Stimulated activated CD4-positive, alpha-beta T cell treated with anti-CD3 and anti-CD28 coated beads, TNF-alpha, amount 100 ng/mL, for 24 hours (primary cell): ENCODE data around the gene ABCF2.

ENCODE experiments used
- DNase-seq, 3 experiments: peaks; one replicate each; pipeline ENCODE4 v3.0.0-alpha.2; 2020; ENCODE audit warnings: low read depth in 3 of 3

ABCF2 gene

DNA sequence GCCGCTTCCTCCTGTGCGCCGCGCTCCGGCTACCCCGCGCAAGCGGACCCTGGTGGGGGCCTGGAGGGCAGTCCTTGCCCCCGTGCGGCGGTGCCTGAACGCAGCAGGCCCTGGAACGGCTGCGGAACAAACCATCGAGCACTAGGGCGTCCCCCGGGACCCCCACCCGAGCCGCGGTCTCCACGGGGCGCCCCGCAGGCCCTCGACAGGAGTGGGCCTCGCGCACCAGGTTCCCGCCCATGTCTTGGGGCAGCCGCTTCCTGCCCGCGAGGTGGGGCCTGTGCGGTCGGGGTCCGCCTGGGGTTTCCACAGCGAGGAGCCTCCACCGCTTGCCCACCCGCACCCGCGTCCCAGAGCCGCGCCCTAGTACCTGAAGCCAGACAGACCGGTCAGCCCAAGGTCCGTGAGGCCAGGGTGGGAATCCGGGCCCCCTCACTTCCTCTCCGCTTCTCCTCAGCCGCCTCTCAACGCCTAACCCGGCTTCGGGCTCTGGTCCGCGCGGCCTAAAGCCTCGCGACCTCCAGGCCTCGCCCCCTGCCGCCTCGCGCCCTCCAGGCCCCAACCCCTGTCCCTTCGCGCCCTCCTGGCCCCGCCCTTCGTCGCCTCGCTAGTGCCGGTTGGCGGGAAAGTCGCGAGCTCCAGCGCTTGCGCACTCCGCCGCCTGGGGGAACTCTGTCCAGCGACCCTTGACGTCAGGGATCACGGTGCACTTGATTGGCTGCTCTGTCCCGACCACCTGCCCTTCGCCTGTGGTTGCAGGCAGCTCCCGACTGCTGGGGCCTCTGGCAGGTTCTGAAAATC is 52.6 kb downstream of the ABCF2 start:
- DNase-seq, result peak in 1 of 3 experiments; percentile 35

DNA sequence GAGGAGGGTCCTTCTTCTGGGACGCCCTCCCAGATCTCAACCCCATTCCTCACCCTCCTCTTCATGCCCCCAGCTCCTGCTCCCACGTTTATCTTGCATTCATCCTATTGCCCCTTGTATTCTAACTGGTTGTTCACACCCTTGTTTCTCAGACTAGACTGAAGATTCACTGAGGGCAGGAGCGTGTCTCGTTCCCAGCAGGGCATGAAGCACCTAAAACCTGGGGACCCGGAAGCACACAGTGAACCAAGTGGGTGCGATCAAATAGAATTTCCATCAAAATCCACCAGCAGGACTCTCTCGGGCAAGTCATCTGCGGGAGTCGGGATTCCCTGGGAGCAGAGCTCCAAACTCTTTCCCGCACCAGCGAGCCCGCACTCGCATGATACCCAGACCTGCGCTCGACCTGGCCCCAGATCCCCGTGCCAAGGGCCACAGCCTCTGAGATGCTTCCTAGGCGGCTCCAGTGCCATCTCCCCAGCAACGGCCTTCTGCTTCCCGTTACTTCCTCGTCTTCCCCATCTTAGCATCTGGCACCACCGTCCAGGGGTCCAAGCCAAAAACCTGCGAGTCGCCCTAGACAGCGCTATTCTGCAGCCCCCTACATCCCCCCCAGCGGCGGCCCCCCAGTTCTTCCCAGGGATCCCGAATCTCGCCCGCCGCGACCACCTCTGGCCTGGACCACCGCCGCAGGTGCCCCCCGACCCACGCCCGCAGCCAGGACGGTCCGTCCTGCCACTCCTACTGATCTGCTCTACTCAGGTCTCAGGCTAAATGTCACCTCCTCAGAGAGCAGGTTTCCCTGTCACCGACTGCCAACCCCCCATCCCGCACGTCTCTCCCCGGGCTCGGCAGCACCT is 53.4 kb downstream of the ABCF2 start:
- DNase-seq, result no peak

DNA sequence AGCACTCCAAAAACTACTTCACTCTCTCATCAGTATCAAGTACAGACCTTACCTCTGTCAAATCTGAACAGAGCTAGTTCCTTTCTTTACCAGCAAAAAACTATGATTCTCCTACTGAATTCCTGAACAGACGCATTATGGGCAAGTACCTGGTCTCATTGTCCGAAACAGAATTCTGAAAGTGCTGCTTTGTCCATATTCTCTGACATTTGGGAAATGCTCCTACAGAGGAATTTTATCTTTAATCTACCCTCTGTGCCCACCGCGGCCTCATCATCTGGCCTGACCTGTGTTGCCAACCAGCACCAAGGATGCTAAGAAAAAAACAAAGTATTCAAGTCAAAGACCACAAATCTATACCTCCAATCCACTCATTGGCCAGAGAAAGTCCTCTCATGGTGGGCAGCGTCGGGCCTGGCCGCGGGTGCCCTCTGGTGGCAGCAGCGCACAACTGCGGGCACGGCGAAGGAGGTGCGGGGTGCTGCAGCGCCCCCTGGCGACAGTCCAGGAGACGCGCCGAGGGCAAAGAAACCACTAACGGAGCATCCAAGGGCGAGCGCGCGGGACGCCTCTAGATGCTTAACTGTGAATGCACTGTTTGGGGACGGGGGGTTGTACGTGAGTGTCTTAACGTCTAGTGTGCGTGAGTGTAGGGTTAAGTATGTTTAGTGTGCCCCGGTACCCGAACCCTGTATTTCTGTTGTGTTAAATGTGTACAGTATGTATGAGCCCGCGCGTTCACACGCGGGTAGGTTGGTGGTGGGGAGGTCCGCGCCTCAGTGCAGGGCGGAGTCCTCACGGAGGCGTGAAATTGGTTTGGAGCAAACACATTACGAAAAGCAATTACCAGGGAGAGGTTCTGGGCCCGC is 54.5 kb downstream of the ABCF2 start:
- DNase-seq, result peak; percentile 54 to 71 (median 61)

DNA sequence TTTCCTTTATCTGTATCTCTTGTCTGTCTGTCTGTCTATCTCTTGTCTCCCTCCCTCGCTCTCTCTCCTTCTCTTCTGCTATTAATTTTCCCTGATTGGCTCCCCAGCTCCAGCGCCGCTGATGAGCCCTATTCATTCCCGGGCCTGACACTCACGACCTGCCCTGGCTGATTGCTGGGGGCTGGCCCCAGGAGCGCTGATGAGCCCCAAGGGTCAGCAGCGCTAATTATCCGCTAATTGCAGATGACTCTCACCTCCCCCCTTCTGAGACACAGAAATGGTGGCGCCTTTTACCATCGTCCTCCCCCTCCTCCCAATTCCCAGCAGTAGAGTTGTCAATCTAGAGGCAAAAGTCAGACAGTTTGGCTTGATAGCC is 58.2 kb downstream of the ABCF2 start:
- DNase-seq, result no peak

DNA sequence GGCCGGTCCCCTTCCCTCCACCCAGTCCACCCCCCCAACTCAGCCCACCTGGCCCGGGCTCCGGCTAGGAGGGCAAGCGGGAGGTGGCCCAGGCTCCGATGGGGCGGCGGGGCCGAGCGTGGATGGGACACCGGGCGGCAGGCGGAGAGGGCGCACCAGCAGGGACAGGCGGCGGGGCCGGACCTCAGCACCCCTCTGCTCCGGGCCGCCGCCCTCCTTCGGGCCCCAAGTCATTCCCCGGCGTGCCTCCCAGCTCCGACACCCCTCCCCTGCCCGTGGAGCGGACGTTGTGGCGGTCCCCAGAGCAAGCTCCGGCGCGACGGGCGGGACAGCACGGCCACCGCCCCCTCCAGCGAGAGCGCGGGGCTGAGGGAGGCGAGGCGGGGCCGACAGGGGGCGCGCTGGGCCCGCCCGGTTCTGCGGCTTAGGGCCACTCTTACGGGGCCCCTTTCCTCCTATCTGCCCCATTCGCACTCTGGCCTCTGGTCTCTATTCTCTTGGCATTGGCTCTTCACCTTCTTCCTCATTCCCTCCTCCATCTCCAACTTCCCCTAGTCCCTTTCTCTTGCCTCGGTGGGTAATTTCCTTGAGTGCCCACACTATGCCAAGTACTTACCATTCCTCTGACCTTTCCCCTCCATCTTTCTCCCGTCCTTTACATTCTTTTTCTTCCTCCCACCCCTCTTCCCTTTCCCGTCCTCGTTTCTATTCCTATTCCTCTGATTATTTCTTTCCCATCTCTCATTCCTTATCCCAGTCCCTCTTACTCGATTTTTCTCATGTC is 58.8 kb downstream of the ABCF2 start:
- DNase-seq, result peak in 2 of 3 experiments; percentile 14 to 63

DNA sequence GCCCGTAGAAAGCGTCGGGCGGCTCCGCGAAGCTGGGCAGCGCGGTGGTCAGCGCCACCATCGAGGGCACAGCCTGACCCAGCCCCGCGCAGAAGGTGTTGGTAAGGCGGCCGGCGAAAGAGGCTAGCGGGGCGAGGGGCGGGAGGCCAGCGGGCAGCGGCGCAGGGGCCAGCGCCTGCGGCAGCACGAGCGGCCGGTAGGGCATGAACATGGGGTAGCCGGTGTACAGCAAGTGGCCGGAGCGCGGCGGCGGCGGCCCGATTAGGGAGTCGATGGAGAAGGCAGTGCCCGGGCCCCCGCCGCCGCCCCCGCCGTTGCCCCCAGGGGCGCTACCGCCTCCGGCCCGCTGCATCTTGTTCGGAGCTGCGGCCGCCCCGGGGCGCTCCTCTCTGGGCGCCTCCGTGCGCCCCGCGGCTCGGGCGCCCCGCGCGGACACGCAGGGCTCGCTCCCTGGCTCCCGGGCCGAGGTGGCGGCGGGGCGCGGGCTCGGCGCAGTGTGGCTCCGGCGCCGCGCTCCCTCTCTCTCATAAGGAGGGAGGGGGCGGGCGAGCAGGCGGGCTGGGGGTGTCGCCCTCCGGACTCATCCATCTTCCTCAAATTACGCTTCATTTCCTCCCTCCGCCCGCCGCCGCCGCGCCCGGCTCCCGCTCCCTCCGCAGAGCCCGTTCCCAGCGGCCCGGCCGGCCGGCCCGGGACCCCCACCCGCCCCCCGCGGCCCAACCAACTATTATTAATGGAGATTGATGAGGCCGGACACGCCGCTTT is 59.6 kb downstream of the ABCF2 start, which contains the start of gene GBX1:
GBX1 (minus strand) TSS at position 498 of the 765 bp plus-strand sequence; CDS start at position 352, 146 bp downstream.
- no peak for DNase-seq

DNA sequence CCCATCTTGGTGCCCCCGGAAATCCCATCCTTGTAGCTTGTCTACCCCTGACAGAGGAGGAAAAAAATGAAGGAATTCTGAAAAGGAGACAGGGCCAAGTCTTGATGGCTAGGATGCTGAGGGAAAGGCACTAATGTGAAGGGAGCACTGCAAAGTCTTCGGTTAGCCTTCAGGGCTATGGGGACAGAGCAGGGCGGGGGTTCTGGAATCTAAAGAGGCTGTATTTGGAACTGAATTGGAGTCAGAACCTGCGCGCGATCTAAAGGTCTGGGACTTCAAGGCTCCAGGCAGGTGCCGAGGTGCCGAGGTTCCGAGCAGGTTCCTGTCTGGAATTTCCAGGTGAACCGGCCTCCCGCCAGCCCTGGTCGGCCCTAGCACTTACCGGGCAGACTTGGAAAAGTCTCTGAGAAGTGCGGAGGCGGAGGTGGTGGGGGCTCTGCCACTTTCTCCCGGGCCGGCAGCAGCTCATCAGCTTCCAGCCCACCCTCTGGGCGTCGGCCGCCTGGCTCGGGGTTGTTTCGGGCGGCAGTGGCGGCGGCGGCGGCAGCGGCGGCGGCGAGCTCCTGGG is 60.3 kb downstream of the ABCF2 start:
- no peak for DNase-seq
